ENCODE results near the gene ARFRP1.

GRCh38 chr20:63747622-63748069, 39.9 kb upstream of the ARFRP1 start:
- TF ChIP-seq CTCF (conservative IDR thresholded peaks at IDR 0.05 in 1 of 2, IDR thresholded peaks at IDR 0.05 in 1 of 2; ENCODE audit: extremely low read depth in 1 of 2, insufficient read depth in 1 of 2, low read depth in 1 of 2, low read length in 2 of 2) (no peak), EZH2 (IDR thresholded peaks at IDR 0.05; ENCODE audit: borderline replicate concordance, low read length) (no peak)

Data from mammary epithelial cell (primary cell).